Measurements from ENCODE around the gene OVAAL.

DNA sequence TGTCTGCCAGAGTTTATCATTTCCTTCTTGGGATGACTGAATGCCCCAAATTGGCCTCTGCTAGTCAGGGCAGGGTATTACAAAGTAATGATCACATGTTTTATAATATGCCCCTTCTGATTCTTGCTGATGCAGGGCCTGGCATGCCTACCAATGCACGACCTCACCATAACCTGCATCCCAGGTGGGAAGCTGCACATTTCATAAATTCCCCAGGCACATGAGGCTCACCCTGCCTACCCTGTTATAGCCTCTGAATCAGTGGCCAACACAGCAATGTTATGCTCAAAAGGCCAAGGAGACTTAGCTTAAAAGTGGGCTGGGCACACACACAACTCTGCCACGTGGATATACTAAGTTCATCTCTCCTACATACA, 45.1 kb downstream of the OVAAL start:
- no peak for TF ChIP-seq JUND (IDR thresholded peaks at IDR 0.05)
- no peak for TF ChIP-seq TAF1 (conservative IDR thresholded peaks at IDR 0.05)
- TF ChIP-seq, protein P1, sequence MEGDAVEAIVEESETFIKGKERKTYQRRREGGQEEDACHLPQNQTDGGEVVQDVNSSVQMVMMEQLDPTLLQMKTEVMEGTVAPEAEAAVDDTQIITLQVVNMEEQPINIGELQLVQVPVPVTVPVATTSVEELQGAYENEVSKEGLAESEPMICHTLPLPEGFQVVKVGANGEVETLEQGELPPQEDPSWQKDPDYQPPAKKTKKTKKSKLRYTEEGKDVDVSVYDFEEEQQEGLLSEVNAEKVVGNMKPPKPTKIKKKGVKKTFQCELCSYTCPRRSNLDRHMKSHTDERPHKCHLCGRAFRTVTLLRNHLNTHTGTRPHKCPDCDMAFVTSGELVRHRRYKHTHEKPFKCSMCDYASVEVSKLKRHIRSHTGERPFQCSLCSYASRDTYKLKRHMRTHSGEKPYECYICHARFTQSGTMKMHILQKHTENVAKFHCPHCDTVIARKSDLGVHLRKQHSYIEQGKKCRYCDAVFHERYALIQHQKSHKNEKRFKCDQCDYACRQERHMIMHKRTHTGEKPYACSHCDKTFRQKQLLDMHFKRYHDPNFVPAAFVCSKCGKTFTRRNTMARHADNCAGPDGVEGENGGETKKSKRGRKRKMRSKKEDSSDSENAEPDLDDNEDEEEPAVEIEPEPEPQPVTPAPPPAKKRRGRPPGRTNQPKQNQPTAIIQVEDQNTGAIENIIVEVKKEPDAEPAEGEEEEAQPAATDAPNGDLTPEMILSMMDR (IDR thresholded peaks at IDR 0.05; ENCODE audit: low read depth, low read length, missing input control) = no peak
